ENCODE measurements around the gene GAK. TPM values are rescaled to one million over a fixed set of nuclear protein-coding genes. Genes with fewer than 3 reads are reported as not detected.

GAK gene
- total and polyA plus RNA-seq, 2 experiments from 2014 or later, result 87.1 to 88.4 TPM

DNA sequence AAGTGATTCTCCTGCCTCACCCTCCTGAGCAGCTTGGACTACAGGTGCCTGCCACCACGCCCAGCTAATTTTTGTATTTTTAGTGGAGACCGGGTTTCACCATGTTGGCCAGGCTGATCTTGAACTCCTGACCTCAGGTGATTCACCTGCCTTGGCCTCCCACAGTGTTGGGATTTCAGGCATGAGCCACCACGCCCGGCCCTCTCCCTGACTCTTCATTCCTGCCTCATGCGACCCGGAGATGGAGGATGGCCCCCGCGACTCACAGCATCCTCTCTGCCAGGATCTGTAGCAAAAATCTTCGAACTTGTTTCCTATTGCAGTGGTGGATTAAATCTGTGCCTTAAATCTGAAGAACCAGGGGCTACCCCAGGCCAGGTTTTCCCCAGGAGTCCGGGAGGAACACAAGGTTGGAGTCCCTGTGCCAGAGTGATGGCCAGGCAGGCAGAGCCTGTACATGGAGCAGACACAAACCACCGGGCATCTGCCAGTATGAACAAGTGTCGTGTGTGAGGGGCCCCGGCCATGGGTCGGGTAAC, 117.7 kb downstream of the GAK start:
- 83% methylated on average over 14 of the region's 14 CpGs for WGBS (ENCODE audit: low lambda C conversion rate, missing lambda C conversion rate)

DNA sequence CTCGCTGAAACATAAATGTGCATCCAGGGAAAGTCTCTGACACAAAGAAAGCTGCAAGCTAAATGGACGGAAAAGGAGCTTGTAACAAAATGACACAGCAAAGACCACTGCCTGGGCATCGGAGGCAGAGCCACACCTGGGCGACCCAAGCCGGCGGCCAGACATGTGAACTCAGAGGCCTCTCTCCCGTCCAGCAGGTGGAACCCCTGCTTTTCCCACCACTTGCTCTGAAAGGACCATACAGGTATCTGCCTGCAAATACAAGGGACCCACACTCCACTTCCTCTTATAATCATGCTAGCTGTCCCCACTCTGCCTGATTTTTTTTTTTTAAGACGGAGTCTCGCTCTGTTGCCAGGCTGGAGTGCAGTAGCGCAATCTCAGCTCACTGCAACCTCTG, 118.2 kb downstream of the GAK start:
- no peak for DNase-seq (ENCODE audit: low spot score)
- 59% methylated on average over 10 of the region's 10 CpGs for WGBS (ENCODE audit: low lambda C conversion rate, missing lambda C conversion rate)
- Histone ChIP-seq H3K9me2 (replicated peaks; ENCODE audit: insufficient read depth) (no peaks in the 10 kb centered on the region), H4K20me1 (ENCODE audit: insufficient read depth, poor library complexity, severe bottlenecking) (no peaks in the 10 kb centered on the region), H3K27me3 (peaks cover 17% of the 10 kb centered on the region), H3K4me3 (no peak overlapping the region), H3K27ac (no peak overlapping the region), H3K79me2 (no peaks in the 10 kb centered on the region), H3K4me1 (ENCODE audit: insufficient read depth) (no peaks in the 10 kb centered on the region), H2AFZ (no peak overlapping the region), H3K4me2 (no peak overlapping the region), H3K9me3 (ENCODE audit: low read depth) (no peaks in the 10 kb centered on the region), H3K36me3 (replicated peaks; ENCODE audit: insufficient read depth, low read depth) (no peaks in the 10 kb centered on the region)
- TF ChIP-seq, protein P1, sequence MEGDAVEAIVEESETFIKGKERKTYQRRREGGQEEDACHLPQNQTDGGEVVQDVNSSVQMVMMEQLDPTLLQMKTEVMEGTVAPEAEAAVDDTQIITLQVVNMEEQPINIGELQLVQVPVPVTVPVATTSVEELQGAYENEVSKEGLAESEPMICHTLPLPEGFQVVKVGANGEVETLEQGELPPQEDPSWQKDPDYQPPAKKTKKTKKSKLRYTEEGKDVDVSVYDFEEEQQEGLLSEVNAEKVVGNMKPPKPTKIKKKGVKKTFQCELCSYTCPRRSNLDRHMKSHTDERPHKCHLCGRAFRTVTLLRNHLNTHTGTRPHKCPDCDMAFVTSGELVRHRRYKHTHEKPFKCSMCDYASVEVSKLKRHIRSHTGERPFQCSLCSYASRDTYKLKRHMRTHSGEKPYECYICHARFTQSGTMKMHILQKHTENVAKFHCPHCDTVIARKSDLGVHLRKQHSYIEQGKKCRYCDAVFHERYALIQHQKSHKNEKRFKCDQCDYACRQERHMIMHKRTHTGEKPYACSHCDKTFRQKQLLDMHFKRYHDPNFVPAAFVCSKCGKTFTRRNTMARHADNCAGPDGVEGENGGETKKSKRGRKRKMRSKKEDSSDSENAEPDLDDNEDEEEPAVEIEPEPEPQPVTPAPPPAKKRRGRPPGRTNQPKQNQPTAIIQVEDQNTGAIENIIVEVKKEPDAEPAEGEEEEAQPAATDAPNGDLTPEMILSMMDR (IDR thresholded peaks at IDR 0.05; ENCODE audit: poor library complexity), result peak; percentile 7
- no peak for TF ChIP-seq EZH2phosphoT487 (IDR thresholded peaks at IDR 0.05; ENCODE audit: low read depth, severe bottlenecking, unreplicated experiment)

More for the DNA sequence above, 117.7 kb downstream of the GAK start:
- no peaks in the 10 kb centered on the region for H3K9me2 ChIP-seq (replicated peaks; ENCODE audit: insufficient read depth)
- DNase-seq (ENCODE audit: low spot score), result no peak
- H3K27me3 ChIP-seq, result peaks cover 17% of the 10 kb centered on the region
- no peak overlapping the region for H3K4me3 ChIP-seq
- H3K4me2 ChIP-seq, result no peak overlapping the region
- no peaks in the 10 kb centered on the region for H3K79me2 ChIP-seq
- no peaks in the 10 kb centered on the region for H3K4me1 ChIP-seq (ENCODE audit: insufficient read depth)
- H3K27ac ChIP-seq, result no peak overlapping the region
- H2AFZ ChIP-seq, result no peak overlapping the region
- no peaks in the 10 kb centered on the region for H4K20me1 ChIP-seq (ENCODE audit: insufficient read depth, poor library complexity, severe bottlenecking)
- no peak for TF ChIP-seq EZH2phosphoT487 (IDR thresholded peaks at IDR 0.05; ENCODE audit: low read depth, severe bottlenecking, unreplicated experiment)
- TF ChIP-seq, protein P1 (IDR thresholded peaks at IDR 0.05; ENCODE audit: poor library complexity), result no peak
- no peak for TF ChIP-seq EZH2 (IDR thresholded peaks at IDR 0.05; ENCODE audit: borderline replicate concordance)
- no peaks in the 10 kb centered on the region for H3K36me3 ChIP-seq (replicated peaks; ENCODE audit: insufficient read depth, low read depth)
- no peaks in the 10 kb centered on the region for H3K9me3 ChIP-seq (ENCODE audit: low read depth)

DNA sequence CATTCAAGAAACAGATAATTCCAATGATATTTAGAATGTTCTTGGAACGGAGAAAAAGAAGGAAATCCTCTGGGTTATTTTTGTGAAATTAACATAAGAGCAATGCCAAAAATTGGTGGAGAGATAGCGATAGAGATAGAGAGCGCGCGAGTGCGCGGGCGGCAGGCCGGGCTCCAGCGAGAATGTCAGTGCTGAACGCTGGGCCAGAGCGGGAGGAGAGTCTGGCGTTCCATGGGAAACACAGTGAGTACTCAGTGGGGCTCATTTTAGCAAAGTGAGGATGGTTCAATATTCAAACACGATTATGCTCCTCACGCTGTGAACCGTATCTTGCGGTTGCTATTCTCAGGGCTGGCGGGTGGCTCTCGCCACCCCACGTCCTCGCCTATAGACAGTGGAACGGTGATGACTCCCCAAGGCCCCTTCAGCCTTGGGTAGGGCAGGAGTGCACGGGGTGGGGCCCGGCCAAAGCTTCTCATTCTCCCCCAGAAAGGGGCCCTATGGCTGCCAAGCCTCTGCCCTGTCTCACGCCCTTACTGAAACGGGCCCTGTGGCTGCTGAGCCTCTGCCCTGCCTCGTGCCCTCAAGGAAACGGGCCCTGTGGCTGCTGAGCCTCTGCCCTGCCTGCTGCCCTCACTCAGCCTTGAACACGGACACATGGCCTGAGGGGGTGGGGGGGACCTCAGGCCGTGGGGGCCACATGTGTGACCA, 123.1 kb downstream of the GAK start:
- Histone ChIP-seq H3K79me2 (no peaks in the 10 kb centered on the region), H3K4me2 (no peak overlapping the region), H2AFZ (no peak overlapping the region), H3K9me3 (ENCODE audit: low read depth) (no peaks in the 10 kb centered on the region), H3K27ac (no peak overlapping the region), H3K4me1 (ENCODE audit: insufficient read depth) (no peaks in the 10 kb centered on the region), H3K4me3 (no peak overlapping the region), H3K27me3 (peaks cover 11% of the 10 kb centered on the region), H3K9me2 (replicated peaks; ENCODE audit: insufficient read depth) (no peaks in the 10 kb centered on the region), H3K36me3 (replicated peaks; ENCODE audit: insufficient read depth, low read depth) (no peaks in the 10 kb centered on the region), H4K20me1 (ENCODE audit: insufficient read depth, poor library complexity, severe bottlenecking) (no peaks in the 10 kb centered on the region)
- WGBS (ENCODE audit: low lambda C conversion rate, missing lambda C conversion rate), result 93% methylated on average over 29 of the region's 30 CpGs
- TF ChIP-seq EZH2 (IDR thresholded peaks at IDR 0.05; ENCODE audit: borderline replicate concordance) (no peak), EZH2phosphoT487 (IDR thresholded peaks at IDR 0.05; ENCODE audit: low read depth, severe bottlenecking, unreplicated experiment) (no peak)
- TF ChIP-seq, protein P1 (IDR thresholded peaks at IDR 0.05; ENCODE audit: poor library complexity), result no peak
- DNase-seq (ENCODE audit: low spot score), result no peak

Measured in hepatocyte (in vitro differentiated cells).